Ureter (tissue), 1 donor: ENCODE measurements around the gene PLEKHB2. TPM values are rescaled to one million over a fixed set of nuclear protein-coding genes. Genes with fewer than 3 reads are reported as not detected.
A peak's percentile ranks its signal among the peaks of the same experiment; 100 is the strongest.
"Not testable (repeated sequence)": the region's sequence is repeated elsewhere in the genome, so short reads cannot be mapped to it uniquely, and the experiment has no call there.

Experiments
- DNase-seq: peaks from one replicate; pipeline ENCODE4 v3.0.0-alpha.2; 2020; ENCODE audit warnings: low spot score
- total RNA-seq: library from RNA; stranded (reverse); gene quantifications from one replicate; pipeline ENCODE4 v1.2.4, GENCODE V29; 2023
- donor health status: DM: yes; HTN: yes; CAD: no.

Gene PLEKHB2, protein sequence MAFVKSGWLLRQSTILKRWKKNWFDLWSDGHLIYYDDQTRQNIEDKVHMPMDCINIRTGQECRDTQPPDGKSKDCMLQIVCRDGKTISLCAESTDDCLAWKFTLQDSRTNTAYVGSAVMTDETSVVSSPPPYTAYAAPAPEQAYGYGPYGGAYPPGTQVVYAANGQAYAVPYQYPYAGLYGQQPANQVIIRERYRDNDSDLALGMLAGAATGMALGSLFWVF
- total RNA-seq, result 57.7 TPM

DNA sequence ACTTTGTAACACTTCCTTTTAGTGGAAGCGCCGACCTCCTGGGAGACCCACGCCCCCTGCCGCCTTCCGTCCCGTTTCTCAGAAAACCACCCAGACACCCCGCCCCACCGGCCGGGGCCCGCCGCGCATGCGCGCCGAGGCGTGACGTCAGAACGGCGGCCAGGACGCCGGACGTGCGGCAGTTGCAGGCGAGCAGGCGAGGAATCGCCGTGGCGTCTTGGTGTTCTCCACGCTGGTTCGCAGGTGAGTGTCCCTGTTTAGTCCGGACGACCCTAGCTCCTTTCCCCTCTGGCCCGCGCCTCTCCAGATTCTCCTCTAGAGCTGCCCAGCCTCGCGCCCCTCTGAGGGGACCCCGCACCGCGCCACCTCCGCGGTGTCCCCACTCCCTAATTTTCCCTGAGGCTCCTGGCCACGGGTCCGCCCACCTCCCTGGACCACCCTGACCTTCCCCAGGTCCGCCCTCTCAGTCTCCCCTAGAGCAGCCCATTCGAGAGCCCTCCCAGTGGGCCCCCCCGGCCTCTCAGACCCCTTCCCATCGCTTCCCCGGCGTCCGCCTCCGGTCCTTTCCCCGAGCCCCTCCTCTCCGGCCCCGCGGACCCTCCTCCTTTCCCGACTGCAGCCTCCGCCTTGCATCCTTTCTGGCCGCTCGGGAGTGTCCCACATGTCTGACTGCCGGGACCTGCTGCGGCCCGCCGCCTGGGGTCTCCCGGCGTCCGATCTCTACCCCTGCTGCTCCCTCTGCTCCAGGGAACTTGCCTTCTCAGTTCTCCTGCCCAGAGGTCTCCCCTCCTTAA is at the start of gene PLEKHB2:
PLEKHB2 (plus strand) TSS at position 181 of the 794 bp plus-strand sequence. CDS start 15,606 bp downstream, outside the sequence.
- DNase-seq, result peak; percentile 94

DNA sequence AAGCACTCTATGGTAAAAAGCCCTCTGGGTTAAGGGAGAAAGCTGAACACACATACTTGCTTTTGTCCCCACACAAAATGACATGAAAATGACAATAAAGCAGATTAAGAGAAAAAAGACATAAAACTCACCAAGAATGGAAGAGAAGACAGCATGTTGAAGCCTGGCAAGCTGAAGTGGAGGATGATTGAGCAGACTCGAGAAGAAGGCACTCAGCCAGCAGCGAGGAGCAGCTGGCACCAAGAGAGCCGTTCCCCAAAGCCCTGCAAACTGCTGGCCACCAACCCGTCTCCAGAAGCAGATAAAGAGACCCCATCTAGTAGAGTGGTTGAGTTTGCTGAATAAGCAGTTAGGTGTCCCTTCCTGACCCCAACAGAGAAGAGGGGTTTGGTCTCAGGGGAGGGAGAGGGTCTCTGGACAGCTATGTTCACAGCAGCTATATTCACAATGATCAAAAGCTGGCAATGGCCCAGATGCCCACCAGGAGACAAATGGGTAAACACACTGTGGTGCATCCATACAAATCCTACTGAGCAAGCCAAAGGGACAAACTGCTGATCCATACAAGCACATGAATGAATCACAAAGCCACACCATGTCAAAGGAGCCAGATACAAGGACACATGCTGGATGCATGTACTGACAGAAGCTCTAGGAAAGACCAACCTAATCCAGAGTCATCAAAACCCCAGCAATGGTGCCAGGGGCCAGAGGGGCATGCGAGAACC is 48.8 kb upstream of the PLEKHB2 start:
- no peak for DNase-seq

DNA sequence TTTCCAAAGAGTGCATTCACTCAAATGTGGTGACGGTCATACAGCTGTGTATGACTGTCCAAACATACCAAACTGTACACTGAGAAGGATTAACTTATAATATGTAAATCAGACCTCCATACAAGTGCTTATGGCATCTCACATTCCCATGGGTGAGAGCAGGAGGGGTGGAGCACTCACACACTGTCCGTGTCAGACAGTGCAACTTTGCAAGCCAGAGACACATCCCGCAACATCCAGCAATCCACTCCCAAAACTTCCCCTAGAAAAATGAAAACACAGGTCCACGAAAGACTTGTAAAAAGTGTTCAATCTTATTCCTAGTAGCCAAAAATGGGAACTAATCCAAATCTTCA is 48.2 kb upstream of the PLEKHB2 start:
- DNase-seq, result no peak

DNA sequence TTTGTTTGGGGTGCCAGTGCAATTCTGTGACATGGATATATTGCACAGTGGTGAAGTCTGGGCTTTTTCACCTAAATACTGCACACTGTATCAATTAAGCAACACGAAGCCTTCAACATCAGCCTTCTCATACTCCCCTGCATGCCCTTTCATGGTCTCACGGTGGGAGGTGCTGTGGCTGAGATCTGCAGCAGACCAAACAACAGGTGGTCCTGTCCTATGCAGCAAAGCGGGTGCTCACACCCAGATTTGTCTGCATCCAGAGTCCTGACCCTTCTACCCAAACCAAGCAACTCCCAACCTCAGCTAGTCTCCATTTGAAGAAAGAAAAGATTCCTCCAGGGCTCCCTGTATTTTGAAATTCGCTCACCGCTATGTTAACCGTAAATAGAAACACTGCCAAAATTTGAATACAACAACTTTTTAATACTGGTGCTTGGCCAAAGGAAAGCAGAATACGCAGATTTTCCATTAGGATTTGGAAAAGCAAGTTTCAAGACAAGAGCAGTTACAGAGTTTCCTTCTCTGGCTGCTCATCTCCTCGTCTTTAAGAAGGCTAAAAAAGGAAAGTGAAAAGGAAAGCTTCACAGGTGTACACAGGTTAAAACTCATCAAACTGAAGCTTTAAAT is 46.8 kb upstream of the PLEKHB2 start:
- DNase-seq, result no peak

DNA sequence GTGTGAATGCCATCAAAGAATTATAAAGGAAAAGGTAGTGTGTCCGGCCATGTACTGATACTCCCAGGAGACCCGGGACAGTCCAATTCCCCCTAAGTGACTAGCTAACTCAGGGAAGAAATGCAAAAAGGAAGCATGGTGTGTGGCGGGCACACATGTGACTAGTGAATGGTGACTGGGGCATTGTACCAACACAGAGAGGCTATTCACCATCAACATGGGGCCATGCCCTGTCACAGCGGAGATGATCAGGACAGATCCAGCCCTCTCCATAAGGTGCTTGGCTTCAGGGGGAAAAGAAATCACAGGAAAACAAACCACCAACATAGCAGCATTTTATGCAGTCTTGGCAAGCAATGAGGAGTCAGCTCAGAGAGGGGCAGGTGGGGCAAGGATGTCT is 46.2 kb upstream of the PLEKHB2 start:
- no peak for DNase-seq

DNA sequence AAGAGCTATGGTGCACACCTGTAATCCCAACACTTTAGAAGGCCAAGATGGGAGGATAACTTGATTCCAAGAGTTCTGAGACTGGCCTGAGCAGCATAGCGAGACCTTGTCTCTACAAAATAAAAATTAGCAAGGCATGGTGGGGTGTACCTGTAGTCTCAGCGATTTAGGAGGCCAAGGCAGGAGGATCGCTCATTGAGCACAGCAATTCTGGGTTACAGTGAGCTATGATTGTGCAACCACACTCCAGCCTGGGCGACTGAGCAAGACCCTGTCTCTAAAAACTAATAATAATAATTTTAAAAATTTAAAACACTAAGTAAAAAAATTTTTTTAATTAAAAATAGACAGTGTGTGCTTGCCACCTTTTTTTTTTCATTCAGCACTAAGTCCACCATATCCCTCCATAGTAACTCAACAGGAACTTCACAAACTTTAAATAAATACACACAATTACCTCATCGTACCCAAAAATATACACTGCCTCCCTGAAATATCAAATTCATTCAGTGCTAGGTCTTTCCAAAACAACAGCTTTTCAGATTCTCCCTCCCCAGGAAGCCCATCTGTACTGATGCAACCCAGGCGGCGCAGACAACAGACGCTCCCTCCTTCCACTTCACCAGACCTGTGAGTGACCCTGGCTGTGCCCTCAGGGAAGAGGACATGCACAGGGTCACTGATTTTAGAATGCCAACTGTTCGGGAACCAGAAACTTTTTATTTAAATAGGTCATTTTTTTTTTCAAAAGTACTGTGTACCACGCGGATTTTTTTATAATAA is 41.4 kb upstream of the PLEKHB2 start:
- DNase-seq, result no peak

DNA sequence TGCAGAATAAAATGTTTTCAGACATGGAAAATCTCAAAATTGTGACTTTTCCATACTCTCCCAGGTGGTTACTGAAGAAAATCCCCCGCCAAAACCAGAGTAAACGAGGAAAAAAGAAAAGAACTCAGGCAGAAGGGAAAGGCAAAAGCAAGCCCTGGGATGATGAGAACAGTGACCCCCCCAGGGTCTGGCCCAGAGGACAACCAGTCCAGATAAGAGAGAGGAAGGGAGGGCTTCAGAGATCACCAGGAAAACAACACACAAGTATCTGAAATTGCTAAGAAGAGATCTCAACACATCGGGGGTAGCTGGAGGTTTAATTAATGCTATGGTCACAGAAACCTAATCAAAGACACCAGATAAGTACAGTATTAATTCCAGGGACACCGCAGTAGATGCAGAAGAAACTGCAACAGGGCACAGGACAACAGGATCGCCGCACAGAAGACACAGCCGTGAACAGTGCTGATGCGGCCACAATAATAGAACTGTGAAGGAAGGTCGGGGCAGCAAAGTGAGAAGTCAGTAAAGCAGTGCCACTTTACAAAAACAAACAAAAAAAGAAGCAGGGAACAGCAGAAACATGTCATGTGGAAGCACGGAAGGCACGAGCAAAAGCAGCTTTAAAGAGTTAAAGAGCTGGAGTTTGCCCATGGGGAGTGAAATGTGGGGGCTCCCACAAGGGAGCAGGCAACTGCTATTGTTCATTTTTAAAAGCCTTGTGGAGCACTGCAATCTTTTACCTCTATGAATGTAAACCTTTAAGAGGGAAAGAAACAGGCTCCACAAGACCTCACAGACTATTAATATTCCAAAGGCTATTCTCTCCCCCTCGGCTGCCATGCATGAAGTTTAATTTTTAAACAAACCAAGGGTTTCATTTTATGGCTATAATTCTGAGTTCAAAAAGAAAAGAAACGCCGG is 40.3 kb upstream of the PLEKHB2 start:
- no peak for DNase-seq

DNA sequence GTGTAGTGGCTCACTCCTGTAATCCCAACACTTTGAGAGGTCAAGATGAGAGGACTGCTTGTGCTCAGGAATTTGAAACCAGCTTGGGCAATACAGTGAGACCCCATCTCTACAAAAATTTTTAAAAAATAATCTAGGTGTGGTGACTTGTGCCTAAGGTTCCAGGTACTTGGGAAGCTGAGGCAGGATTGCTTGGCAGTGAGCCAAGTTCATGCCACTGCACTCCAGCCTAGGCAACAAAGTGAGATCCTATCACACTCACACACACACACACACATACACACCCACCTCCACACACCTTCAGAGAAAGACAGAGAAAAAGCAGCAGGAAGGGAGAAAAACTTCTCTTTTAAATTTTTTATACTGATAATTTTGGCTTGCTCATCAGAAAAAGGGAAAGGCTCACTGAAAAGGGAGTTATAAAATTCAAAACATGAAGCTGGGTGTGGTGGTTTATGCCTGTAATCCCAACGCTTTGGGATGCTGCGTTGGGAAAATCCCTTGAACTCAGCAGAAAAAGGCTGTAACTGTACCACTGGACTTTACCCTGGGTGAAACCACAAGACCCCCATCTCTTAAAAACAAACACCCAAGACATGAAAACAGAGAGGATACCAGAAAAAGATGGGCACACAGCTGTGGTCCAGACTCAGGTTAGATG is 37.5 kb upstream of the PLEKHB2 start:
- no peak for DNase-seq

DNA sequence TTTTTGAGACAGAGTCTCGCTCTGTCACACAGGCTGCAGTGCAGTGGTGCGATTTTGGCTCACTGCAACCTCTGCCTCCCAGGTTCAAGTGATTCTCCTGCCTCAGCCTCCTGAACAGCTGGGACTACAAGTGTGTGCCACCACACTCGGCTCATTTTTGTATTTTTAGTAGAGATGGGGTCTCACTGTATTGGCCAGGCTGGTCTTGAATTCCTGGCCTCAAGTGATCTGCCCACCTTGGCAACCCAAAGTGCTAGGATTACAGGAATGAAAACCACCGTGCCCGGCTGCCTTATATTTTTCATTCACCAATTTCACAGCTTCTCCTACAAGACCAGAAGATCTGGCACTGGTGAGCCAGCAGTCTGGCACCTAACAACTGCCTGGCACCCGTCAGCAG is 37.0 kb upstream of the PLEKHB2 start:
- not testable (repeated sequence) for DNase-seq

DNA sequence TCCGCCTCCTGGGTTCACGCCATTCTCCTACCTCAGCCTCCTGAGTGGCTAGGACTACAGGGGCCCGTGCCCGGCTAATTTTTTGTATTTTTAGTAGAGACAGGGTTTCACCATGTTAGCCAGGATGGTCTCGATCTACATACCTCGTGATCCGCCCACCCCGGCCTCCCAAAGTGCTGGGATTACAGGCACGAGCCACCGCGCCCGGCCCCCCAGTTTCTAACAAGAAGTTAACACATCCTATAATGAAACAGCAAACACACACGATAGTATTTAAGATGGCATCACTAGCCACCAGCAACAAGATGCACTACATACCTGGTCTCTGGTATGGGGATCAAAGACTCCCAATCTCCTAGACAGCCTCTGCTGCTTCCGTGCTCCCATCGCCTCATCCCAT is 29.6 kb upstream of the PLEKHB2 start:
- DNase-seq, result not testable (repeated sequence)

DNA sequence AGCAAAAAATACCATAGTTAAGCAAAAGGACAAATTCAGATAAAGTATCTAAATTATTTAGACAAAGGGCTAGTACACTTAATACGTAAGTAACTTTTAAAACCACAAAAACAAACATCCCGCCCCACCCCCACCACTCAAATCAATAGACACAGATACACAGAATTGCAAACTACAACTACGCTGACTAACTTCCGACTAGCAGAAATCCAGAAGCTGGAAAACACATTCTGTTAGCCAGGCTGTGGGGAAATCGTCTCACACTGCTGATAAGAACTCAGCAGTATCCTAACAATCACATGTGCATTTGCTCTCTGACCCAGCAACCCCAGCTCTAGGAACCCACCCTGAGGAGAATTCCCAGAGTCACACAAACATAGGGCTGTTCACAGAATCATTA is 28.4 kb upstream of the PLEKHB2 start:
- DNase-seq, result no peak

DNA sequence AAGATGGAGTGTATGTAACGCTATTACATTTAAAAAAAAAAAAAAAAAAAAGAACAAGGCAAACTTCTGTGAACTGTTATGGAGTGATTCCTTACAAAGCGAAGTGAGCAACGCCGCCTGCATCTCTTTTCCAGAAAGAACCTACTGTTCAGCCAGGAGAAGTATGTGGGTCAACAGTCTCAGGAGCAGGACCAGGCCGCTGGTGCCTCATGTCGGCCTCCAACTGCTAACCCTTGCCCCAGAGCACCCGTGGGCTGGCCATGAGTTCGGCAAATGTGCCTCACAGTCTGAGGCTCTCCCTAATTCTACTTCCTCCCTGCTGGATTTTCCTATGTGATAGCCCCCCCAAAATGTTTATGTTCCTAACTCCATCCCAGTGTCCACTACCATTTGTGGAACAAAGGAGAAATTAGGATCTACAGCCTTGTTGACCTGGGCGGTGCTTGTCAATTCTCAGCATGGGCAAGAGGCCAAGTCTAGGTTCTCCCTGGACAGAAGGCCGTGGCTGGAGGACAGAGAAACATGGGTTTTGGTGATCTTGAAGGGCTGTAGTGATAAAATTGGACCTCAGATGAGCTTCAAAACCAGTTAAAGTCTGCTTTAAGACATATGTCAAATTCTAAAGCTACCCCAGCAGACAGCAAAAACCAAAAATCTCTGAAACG is 27.8 kb upstream of the PLEKHB2 start:
- DNase-seq, result no peak

DNA sequence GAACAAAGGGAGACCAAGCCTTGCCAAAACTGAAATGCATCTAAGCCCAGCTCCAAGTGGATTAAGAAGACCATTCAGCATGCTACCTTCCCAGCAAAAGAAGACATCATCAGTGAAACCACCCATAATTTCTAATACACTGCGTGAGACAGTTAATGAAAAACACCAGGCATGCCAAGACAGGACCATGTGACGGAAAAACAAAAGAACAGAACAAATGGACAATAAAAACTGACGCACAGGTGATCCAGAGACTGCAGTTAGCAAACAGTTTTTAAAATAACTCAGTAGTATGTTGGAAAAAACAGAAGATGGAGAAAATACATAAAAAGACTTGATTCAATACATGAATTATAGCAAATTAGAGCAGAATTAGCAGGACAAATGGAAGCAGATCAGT is 27.2 kb upstream of the PLEKHB2 start:
- DNase-seq, result no peak

DNA sequence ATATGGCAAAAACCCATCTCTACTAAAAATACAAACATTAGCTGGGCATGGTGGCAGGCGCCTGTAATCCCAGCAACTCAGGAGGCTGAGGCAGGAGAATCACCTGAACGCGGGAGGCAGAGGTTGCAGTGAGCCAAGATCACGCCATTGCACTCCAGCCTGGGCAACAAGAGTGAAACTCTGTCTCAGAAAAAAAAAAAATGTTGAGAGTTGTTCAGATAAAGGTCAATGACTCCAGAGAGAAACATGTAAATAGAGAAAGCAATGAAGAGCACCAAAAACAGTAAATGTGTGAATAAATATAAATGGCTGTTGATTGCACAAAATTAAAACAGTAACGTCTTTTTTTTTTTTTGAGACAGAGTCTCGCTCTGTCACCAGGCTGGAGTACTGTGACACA is 25.2 kb upstream of the PLEKHB2 start:
- not testable (repeated sequence) for DNase-seq

DNA sequence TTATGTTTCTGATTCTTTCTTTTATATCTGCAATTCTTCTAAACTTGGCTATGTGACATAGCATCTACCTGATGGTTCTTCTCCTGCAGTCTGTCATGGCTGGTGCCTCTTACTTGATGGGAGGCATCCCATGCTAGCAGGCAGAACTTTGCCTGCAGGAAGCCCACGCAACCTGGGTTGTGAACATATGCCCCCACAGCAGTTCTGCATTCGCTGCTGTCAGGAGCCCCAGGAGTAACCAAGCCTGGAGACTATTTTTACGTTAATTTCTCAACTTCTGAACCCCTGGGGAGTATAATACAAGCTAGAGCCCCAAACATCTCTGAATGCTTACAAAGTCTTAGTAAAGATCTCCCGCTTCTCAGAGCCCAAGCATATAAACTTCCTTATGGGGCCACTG is 23.9 kb upstream of the PLEKHB2 start:
- no peak for DNase-seq

DNA sequence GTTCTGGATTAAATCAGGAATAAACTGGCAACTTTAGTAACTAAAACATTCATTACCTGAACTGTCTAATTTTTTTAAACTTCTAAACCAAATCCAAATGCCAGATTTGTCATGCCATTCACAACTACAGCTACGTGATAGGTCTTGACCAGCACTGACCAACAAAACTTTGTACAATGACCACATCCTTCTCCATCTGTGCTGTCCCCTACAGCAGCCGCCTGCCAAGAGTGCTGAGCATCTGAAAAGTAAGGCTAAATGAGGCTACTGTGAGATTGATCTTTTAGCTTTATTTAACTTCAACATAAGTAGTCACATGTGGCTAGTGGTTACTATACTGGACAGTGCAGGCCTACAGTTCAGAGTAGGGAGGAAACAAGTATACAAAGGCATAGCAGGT is 19.5 kb upstream of the PLEKHB2 start:
- no peak for DNase-seq

DNA sequence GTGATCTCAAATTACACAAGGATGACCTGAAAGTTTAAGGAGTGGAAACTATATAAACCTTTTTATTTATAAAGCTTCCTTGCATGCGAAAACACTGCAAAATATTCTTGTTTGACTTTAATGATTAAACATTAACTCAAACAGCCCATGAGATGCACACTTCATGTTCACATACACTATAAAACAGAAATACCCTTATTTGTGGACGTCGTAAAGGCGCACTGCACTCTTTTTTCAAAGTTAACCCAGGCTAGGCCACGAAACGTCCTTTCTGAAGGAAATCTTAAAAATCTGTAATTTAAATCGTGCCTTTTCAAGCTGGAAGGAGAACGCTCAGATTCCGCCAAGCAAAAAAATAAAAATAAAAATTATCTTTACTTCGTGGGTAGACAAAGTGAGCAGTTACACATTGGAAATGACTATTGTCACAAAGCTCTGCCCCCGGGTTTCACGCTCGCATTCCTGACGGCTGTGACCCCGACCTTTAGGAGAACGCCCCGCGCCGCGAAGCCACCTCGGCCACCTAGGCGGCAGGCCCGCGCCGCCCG is 12.6 kb upstream of the PLEKHB2 start:
- no peak for DNase-seq

DNA sequence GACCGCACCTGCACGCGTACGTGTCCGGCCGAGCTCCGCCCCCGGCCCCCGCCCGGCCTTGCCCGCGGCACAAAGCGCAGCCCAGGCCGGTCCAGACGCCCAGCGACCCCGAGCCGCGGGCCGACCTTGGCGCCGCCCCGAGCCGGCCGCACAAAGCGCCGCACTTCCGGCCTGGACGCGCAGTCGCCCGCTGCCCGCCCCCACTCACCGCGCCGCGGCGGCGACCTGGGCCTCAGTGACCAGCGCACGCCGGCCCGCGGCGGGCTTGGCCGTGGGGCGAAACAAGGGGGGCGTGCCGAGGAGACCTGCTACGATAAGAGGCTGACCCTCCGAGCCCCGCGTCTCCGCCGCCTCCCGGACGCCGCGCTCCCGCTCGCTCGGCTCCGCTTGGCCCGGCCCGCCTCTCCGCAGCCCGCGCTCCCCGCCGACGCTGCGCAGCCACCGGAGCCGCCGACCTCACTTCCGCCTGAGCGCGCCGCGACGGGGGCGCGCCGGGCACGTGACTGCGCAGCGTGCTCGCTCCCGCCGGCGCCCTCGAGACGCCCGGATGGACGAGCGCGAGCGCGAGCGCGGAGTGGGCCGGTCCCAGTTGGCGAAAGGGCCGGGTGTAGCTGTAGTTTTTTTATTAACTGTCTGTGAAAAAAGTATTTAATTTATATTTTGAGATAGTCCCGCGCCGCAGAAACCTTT is 12.0 kb upstream of the PLEKHB2 start, which contains the start of gene FAM168B:
FAM168B (minus strand) TSS at position 455 of the 690 bp plus-strand sequence. CDS start 10,814 bp downstream, outside the sequence.
- DNase-seq, result peak; percentile 89
